ENCODE results near the gene HMGB1.

DNA sequence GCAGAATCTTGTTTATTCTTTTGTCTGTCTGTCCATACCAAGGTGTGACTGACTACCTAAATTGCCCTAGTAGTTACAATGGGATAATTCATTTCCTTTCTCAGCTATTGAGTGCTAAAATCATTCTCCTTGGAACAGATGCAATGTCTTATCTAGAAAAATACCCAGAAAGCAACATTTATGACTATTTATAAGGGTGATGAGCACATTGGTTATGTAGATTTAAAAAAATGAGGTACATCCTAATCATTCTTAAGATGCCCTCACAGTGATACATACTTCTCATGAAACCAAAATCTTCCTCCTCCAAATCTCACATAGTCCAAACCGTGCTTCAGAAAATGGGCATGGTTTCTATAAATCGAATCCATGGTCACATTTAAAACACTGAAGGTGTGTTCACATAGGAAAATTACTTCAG is 55.0 kb downstream of the HMGB1 start:
- TF ChIP-seq GATA3 (IDR thresholded peaks at IDR 0.05; ENCODE audit: low read depth, low read length), result no peak
- TF ChIP-seq GATA2 (IDR thresholded peaks at IDR 0.05; ENCODE audit: low read depth, low read length), result no peak

All from SH-SY5Y (cell line).